BLaER1 treated with 17β-estradiol and CSF1 and Interleukin-3, amounts not matched to agents 10 nM and 100 nM (cell line): ENCODE data around the gene UTP14C.

ENCODE experiments used
- H3K27ac ChIP-seq, 11 experiments: shearing (Covaris generic); formaldehyde crosslinking; 2 replicates each; pipeline ENCODE4 v1.8.1; 2022
- H3K27me3 ChIP-seq, 11 experiments: shearing (Covaris generic); formaldehyde crosslinking; 2 replicates each; pipeline ENCODE4 v1.8.1; 2022
- H3K36me3 ChIP-seq, 11 experiments: shearing (Covaris generic); formaldehyde crosslinking; 2 replicates each; pipeline ENCODE4 v1.8.1; 2022
- H3K4me1 ChIP-seq, 10 experiments: shearing (Covaris generic); formaldehyde crosslinking; 2 replicates each; pipeline ENCODE4 v1.8.1; 2022
- H3K4me2 ChIP-seq, 11 experiments: shearing (Covaris generic); formaldehyde crosslinking; 2 replicates each; pipeline ENCODE4 v1.8.1; 2022
- H3K4me3 ChIP-seq, 10 experiments: shearing (Covaris generic); formaldehyde crosslinking; 2 replicates each; pipeline ENCODE4 v1.8.1; 2022
- H3K9ac ChIP-seq, 11 experiments: shearing (Covaris generic); formaldehyde crosslinking; 2 replicates each; pipeline ENCODE4 v1.8.1; 2022
- H3K9me3 ChIP-seq, 11 experiments: shearing (Covaris generic); formaldehyde crosslinking; replicated peaks in 1 of 11; 2 replicates each; pipeline ENCODE4 v1.8.1; 2022
- H4K20me1 ChIP-seq, 11 experiments: shearing (Covaris generic); formaldehyde crosslinking; 2 replicates each; pipeline ENCODE4 v1.8.1; 2022
- Cebpa-rat ChIP-seq, 11 experiments: shearing (Covaris generic); IDR thresholded peaks; 2 replicates each; pipeline ENCODE4 v1.8.1; 2022

Gene UTP14C

DNA sequence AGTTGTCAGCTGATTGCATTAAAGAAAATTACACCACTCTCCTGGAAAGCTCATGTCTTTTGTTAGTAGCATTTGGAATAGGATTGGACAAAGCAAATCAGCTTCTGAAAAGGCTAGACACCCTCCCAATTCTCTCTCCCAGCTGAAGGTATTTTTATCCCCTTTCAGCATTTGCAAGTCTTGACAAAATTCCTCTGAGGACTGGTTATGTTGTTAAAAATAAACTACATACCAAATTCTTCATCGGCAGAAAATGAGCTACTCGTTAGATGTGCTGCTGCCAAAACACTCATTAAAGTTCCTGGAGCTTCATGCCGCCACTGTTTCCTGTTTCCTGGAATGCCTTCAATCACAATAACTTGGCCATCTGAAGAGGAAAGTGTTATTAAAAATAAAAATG, 37.1 kb downstream of the UTP14C start:
- Histone ChIP-seq H3K4me1 (no peaks in the 10 kb centered on the region), H3K9me3 (peaks cover 34 to 53% (median 44%) of the 10 kb centered on the region in 11 experiments), H3K27me3 (no peaks in the 10 kb centered on the region), H3K9ac (no peak overlapping the region), H3K4me3 (no peak overlapping the region), H4K20me1 (no peaks in the 10 kb centered on the region), H3K27ac (no peak overlapping the region), H3K4me2 (no peak overlapping the region), H3K36me3 (no peaks in the 10 kb centered on the region)
- no peak for TF ChIP-seq Cebpa-rat (IDR thresholded peaks at IDR 0.05)

GRCh38 chr13:52067237-52067636, 42.7 kb downstream of the UTP14C start:
- Histone ChIP-seq H3K4me1 (peaks cover 0 to 8% (median 2%) of the 10 kb centered on the region in 10 experiments; a peak in 4 of 20 replicates), H3K4me3 (peak overlapping the region in 1 of 10 experiments; percentile 11; a peak in 1 of 20 replicates), H4K20me1 (no peaks in the 10 kb centered on the region), H3K27me3 (no peaks in the 10 kb centered on the region), H3K36me3 (peaks cover 0 to 5% (median 0%) of the 10 kb centered on the region in 11 experiments; a peak in 1 of 22 replicates), H3K9ac (no peak overlapping the region), H3K4me2 (no peak overlapping the region), H3K27ac (no peak overlapping the region), H3K9me3 (peaks cover 56 to 82% (median 66%) of the 10 kb centered on the region in 11 experiments)
- TF ChIP-seq Cebpa-rat (IDR thresholded peaks at IDR 0.05): no peak

DNA sequence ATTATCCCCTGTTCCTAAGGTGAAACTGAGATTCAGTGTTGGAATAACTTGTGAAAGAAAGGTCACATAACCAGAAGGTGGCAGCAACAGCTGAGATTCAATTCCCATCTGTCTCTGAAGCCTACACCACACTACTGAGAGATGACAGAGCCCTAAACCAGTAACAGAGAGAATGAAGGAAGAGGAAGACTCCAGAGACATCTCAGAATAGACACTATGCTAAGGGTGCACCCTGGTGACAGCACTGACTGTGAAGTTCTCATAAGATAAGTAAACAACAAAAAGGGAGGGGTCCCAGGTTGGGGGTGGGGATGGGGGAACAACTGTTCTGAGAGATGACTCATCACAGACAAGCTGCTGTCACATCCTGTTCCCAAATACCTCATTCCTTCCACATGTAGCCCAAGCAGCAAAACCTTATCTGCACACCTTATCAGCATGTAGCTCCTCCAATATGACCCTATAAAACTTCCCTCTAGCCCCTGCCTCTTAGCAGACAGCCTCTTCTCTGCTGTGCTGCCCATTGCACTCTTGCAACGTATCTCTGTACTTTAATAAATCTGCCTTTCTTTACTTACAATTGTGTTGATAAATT, 46.5 kb downstream of the UTP14C start:
- Histone ChIP-seq H3K36me3 (peaks cover 0 to 5% (median 0%) of the 10 kb centered on the region in 11 experiments; a peak in 1 of 22 replicates), H3K4me3 (no peak overlapping the region), H3K9me3 (peaks cover 44 to 65% (median 51%) of the 10 kb centered on the region in 11 experiments), H4K20me1 (no peaks in the 10 kb centered on the region), H3K27ac (no peak overlapping the region), H3K4me1 (peaks cover 0 to 8% (median 2%) of the 10 kb centered on the region in 10 experiments; a peak in 4 of 20 replicates), H3K27me3 (no peaks in the 10 kb centered on the region), H3K9ac (no peak overlapping the region), H3K4me2 (peak overlapping the region in 1 of 11 experiments; percentile 37; a peak in 1 of 22 replicates)
- no peak for TF ChIP-seq Cebpa-rat (IDR thresholded peaks at IDR 0.05)
